Central memory CD4-positive, alpha-beta T cell (primary cell): Measurements from ENCODE around the gene RAPGEF2.
"Not testable (repeated sequence)": the region's sequence is repeated elsewhere in the genome, so short reads cannot be mapped to it uniquely, and the experiment has no call there.

ENCODE experiments used
- DNase-seq: peaks from one replicate; pipeline ENCODE4 v3.0.0; 2022

Gene RAPGEF2

DNA sequence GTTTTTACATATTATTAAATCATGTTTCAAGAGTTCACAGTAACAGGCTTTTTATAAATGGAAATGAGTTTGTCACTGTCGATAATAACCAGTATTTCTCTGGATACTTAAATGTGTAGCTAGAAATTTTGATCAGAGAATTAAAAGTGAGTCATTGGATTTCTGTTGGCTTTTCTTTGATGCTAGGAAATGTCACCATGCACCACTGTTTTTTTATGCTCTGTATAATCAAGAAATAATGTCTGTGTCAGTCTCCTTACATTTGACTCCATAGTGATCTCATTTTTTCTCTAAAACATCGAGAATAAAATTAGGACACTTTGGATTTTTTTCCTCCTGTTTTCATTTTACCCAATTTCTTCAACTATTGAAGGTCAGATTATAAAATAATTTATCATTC, 234.2 kb downstream of the RAPGEF2 start:
- DNase-seq, result no peak

DNA sequence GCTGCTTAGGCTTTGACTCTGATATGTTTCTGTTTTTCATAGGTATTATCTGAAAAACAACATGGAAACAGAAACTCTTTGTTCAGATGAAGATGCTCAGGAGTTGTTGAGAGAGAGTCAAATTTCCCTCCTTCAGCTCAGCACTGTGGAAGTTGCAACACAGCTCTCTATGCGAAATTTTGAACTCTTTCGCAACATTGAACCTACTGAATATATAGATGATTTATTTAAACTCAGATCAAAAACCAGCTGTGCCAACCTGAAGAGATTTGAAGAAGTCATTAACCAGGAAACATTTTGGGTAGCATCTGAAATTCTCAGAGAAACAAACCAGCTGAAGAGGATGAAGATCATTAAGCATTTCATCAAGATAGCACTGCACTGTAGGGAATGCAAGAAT, 238.6 kb downstream of the RAPGEF2 start:
- DNase-seq, result no peak

DNA sequence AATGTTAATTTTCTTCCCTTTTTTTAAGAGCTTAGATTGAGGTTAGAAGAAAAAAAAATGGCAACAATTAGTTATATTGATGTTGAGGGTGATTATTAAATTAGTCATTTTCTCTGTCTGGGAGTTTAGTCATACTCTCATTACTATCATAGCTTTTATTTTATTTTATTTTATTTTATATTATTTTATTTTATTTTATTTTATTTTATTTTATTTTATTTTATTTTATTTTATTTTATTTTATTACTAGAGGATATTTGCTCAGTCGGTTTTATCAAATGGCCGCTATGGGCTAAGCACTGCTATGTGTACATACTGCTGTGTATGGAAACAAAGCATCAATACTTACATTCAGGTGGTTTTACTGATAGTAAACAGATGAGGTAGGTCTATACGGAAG, 239.5 kb downstream of the RAPGEF2 start:
- no peak for DNase-seq

DNA sequence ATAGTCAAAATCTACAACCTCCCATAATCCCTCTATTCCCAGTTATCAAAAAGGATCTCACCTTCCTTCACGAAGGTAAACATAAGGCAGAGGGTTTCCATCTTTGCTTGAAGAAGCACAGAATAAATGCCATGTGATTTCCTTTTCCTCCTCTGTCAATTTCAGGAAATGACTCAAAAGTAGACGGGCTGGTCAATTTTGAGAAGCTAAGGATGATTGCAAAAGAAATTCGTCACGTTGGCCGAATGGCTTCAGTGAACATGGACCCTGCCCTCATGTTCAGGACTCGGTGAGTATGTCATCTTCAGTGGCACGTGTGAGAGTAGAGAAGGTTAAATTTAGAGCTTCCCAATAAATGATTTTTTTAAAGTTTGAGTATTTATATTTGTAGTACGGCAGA, 240.2 kb downstream of the RAPGEF2 start:
- no peak for DNase-seq

DNA sequence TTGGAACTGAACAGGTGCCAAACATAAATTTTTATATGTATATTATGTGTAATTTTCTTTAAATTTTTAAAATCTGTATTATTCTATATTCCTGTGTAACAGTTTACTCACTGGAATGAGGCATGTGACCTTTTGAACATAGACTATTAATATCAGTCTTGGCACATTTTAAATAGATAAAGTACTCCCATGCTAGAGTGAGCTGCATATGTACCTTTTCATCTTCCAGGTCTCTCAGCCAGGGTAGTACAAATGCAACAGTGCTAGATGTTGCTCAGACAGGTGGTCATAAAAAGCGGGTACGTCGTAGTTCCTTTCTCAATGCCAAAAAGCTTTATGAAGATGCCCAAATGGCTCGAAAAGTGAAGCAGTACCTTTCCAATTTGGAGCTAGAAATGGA, 242.0 kb downstream of the RAPGEF2 start:
- DNase-seq, result no peak

DNA sequence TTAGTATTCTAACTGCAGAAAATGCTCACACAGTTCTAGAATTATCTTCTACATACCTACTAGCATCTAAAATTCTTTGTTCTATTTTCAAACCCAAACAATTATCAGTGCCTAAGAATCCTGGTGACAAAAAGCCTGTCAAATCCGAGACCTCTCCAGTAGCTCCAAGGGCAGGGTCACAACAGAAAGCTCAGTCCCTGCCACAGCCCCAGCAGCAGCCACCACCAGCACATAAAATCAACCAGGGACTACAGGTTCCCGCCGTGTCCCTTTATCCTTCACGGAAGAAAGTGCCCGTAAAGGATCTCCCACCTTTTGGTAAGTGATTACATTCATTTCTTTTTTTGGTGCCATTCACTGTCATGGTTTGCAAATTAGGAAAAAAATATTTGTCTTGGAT, 243.8 kb downstream of the RAPGEF2 start:
- DNase-seq, result no peak

DNA sequence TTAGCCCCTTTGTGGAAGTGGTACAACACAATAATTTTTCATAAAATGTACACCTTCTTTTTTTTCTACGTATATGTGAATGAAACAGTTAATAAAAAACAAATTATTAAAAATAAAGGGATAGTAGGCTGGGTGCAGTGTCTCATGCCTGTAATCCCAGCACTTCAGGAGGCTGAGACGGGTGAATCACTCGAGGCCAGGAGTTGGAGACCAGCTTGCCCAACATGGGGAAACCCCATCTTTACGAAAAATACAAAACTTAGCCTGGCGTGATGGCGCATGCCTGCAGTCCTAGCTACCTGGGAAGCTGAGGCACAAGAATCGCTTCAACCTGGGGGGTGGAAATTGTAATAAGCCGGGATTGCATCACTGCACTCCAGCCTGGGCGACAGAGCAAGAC, 244.9 kb downstream of the RAPGEF2 start:
- no peak for DNase-seq

DNA sequence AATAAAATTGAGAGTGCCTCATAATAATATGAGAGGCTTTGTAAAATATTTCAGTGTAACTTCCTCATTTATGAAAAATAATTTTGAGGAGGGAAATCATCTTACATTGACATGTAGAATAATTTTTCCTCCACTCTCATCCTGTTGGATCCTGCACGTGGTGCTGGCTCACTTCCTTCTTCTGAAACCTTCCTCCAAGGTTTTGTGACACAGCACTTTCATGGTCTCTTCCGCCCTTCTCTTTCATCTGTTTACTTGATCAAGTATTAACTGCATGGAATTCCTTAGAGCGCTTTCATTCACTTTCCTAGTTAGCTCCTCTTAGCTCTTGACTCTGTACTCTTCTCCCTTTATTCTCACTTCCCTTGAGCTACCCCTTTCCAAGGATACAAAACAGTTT, 246.5 kb downstream of the RAPGEF2 start:
- DNase-seq, result no peak

DNA sequence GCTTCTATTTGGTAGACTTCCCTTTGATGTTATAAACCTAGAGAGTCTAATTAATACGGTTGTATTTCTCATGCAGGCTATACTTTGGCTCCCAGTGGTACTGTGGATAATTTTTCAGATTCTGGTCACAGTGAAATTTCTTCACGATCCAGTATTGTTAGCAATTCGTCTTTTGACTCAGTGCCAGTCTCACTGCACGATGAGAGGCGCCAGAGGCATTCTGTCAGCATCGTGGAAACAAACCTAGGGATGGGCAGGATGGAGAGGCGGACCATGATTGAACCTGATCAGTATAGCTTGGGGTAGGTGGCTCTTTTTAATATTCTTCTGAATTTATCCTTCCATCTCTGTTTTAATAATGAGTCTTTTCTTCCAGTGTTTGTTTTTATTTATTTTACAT, 249.7 kb downstream of the RAPGEF2 start:
- DNase-seq, result no peak

DNA sequence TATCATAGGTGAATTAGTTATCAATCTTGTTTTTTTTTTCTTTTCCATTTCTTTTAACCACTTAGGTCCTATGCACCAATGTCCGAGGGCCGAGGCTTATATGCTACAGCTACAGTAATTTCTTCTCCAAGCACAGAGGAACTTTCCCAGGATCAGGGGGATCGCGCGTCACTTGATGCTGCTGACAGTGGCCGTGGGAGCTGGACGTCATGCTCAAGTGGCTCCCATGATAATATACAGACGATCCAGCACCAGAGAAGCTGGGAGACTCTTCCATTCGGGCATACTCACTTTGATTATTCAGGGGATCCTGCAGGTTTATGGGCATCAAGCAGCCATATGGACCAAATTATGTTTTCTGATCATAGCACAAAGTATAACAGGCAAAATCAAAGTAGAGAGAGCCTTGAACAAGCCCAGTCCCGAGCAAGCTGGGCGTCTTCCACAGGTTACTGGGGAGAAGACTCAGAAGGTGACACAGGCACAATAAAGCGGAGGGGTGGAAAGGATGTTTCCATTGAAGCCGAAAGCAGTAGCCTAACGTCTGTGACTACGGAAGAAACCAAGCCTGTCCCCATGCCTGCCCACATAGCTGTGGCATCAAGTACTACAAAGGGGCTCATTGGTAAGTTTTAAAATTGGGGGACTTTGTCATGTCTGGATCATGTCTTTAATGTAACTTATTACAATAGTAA, 250.7 kb downstream of the RAPGEF2 start:
- no peak for DNase-seq

DNA sequence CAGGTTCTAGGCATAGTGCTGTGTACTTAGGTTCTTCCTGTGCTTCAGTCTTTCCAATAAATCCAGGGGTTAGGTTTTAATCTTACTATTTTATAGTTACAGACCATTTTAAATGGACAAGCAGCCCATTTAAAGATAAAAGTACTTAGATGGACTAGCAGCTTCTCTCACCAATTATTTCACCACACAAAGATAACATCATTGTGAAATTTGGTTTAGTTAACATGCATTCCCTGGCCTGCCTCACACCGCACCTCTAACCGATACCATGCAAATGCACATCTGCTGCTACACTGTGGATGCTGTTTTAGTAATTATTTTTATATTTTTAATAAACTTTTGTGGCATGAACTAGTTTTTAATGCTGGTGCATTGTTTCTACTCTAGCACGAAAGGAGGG, 252.6 kb downstream of the RAPGEF2 start:
- no peak for DNase-seq

DNA sequence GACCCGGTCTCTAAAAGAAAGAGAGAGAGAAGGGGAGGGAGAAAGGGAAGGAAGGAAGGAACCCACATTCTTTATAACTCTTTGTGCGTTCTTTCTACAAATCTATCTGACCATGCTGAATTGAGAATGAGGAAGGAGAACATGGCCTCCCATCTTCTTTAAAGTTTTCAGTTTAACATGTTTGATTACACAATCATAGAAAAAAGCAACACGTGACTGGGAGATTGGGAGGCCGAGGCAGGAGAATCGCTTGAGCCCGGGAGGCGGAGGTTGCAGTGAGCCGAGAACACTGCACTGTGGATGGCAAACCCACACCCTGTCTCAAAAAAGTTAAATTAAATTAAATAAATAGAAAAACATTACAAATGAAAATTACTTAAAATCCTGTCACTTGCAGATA, 254.5 kb downstream of the RAPGEF2 start:
- DNase-seq, result no peak

DNA sequence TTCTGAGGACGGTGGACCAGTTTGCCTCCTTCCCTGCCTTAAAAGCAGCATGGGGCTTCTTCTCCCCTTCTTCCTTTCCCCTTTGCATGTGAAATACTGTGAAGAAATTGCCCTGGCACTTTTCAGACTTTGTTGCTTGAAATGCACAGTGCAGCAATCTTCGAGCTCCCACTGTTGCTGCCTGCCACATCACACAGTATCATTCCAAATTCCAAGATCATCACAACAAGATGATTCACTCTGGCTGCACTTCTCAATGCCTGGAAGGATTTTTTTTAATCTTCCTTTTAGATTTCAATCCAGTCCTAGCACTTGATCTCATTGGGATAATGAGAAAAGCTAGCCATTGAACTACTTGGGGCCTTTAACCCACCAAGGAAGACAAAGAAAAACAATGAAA, 255.3 kb downstream of the RAPGEF2 start:
- no peak for DNase-seq

DNA sequence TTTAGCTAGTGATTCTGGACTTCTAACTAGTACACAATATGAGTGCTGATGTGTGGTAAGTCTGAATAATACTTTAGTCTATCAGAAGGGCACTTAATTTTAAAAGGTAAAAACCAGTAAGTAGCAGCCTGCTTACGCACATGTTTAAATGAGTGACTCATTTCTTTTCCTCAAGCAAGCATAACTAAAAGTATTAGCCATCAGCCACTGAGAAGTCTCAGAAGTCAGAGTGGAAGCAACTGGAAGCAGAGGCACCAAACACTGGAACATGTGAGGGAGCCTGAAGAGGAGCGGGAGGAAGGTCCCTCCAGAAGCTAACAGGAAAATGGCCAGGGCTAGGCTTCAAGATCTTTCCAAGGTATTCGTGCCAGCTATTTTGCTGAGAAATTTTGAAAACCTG, 257.7 kb downstream of the RAPGEF2 start:
- no peak for DNase-seq

DNA sequence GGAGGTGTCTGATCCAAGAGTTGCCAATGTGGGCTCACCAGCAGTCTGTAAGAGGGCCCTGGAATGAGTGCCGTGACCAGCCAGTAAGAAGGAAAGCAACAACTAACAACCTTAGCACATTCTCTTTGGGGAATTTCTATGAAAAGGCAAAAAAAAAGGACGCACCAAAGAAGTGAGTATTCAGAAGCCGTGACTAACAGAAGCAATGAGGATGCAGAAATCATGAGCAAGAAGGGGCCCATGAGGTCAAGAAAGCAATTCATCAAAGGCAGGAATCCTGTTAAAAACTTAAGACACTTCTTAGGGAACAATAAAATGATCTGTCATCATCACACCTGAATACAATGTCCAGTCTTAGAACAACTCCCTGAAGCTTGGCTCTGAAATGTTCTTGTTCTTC, 260.5 kb downstream of the RAPGEF2 start:
- no peak for DNase-seq

DNA sequence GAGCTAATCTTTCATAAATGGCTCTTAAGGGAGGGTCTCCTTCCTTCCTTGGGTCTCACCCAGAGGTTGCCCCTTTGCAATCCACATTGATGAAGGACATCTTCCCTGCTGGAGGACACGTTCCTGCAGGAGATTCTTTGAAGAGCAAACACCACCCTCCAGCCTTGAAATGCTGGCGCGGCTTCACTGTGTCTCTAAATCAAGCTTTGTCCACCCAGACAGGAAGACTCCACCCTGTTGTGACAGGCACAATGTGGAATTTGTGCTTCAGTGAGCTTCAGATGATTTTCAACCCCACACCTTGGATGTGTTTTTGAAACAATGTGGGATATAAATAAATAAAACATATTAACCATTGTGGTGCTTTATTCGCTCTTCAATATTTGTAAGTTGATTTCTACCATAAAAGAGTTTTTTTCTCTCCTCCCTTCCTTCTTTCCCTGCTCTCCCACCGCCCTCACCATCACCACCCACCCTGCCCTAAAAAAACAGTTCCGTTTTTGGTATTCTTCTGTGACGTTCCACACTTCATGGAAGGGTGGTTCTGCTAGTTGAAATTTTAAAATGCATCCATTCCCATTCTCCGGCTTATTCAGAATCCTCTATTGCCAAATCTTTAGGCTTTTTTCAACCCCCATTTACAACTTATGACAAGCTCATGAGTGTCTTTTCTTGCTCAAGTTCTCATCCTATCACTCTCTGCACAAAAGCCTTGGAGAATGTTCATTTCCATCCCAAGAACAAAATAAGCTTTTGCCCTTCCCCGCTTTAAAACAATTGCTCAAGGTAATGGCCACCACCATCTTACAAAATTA, 264.3 kb downstream of the RAPGEF2 start:
- DNase-seq, result no peak

DNA sequence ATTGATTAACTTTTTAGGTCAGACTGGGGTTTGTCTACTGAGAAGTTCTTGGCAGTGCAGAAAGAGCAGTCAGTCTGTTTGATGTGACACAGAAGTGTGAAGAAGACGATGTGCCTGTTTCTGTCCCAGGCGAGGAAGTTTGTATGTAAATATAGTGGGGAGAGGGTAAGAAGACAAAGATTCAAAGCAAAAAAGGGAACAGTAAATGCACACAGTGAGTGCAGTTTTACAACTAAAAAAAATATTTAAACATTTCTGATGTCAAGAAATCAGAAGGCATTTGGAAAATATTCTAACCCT, 264.9 kb downstream of the RAPGEF2 start:
- no peak for DNase-seq

DNA sequence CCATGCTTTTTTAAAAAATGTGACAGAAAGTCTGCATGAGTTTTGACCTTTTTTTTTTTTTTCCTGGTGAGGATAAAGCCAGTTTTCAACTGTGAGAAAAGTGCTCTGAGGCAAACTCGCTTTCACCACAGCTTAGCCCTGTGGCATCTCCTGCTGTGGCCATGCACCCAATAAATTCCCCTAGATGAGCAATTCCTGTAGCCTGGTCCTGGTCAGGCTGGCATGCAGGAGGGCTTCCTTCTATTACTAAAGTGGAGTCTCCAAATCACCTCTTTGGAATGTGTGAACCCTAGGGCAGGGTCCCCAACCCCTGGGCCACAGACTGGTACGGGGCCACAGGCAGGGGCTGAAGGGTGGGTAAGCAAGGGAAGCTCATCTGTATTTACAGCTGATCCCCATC, 265.4 kb downstream of the RAPGEF2 start:
- DNase-seq, result no peak

DNA sequence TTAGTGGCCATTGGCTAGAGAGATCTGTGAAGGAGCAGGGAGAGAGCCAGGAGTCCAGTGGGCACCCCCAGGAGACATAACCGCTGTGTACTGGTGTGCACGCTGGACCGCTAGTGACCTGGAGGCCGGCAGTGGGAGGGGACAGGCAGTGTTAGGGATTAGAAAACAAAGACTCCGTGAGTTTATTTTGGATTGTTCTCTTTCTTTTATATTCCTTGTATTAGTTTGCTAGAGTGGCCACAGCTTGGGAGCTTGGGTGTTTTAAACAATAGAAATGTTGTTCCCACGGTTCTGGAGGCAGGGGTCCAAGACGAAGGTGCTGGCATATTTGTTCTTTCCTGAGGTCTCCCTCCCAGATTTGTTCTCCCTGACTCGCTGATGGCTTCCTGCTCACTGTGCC, 266.4 kb downstream of the RAPGEF2 start:
- DNase-seq, result no peak

DNA sequence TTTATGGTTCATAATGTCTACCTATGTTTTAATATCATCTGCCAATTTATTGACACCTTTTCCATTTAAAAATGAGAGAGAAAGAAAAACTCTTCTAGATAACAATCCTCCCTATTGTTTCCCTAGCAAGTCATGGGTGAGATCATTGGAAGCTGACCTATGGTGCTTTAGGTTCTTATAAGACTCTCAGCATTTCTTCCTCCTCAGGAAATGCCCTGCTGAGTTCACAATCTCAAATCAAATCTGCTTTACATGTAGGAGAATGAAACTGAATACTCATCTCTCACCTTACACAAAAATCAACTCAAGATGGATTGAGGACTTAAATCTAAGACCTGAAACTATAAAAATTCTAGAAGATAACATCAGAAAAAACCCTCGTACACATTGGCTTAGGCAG, 267.4 kb downstream of the RAPGEF2 start:
- DNase-seq, result no peak

DNA sequence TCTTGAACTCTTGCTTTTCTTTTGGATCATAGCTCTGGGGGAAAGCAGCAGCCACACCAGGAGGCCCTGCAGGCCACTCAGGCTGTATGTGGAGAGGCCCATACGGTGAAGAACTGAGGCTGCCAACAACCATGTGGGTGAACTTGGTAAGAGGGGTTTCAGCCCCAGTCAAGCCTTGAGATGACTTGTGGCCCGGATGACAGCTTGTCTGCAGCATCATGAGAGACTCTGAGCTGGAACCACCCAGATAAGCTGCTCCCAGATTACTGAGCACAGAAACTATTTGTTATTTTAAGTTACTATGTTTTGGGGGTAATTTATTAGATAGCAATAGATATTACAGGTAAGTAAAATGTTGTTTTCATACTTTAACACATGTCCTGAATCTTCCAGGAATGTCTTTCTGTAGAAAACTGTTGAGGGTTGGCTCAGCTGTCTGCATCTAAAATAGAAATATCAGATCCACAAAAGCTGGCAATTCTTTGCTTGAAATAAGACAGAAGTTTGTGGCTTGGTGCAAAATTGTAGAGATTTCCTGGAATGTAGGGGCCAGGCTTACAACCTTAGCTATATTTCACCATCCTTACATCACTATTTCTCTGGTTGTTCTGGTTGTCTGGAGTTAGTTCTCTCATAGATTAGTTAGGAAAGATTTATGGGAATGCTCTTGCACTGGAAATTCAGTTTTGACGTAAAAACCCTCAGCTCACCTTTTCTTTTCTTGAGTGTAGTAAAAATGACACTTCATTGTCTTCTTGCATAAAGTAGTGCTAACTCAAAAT, 272.1 kb downstream of the RAPGEF2 start:
- no peak for DNase-seq

DNA sequence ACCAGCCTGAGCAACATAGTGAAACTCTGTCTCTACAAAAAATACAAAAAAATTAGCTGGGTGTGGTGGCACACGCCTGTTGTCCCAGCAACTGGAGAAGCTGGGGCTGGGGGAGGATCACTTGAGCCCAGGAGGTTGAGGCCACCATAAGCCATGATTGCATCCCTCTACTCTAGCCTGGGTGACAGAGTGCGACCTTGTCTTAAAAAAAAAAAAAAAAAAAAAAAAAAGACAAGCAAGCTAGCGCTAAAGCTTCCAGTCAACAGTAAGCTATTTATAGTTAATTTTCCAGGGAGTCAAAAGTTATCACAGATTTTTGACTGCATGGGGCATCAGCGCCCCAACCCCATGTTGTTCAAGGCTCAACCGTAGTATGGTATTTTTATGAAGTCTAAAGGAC, 273.4 kb downstream of the RAPGEF2 start:
- no peak for DNase-seq

DNA sequence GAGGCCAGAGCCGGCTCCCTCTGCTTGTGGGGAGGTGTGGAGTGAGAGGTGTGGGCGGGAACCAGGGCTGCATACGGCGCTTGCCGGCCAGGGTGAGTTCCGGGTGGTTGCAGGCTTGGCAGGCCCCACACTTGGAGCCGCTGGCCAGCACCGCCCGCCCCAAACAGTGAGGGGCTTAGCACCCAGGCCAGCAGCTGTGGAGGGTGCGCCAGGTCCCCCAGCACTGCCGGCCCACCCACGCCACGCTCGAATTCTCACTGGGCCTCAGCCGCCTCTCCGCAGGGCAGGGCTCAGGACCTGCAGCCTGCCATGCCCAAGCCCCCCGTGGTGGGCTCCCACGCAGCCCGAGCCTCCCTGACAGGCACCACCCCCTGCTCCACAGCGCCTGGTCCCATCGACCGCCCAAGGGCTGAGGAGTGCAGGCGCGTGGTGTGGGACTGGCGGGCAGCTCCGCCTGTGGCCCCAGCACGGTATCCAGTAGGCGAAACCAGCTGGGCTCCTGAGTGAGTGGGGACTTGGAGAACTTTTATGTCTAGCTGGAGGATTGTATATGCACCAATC, 275.3 kb downstream of the RAPGEF2 start:
- no peak for DNase-seq

DNA sequence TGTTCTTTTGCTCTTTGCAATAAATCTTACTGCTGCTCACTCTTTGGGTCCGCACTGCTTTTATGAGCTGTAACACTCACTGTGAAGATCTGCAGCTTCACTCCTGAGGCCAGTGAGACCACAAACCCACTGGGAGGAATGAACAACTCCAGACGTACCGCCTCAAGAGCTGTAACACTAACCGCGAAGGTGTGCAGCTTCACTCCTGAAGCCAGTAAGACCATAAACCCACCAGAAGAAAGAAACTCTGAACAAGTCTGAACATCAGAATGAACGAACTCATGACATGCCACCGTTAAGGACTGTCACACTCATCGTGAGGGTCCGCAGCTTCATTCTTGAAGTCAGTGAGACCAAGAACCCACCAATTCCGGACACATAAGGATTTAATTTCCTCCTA, 276.2 kb downstream of the RAPGEF2 start:
- not testable (repeated sequence) for DNase-seq
